ENCODE measurements around the gene LILRB4.
"Not testable (repeated sequence)": the region's sequence is repeated elsewhere in the genome, so short reads cannot be mapped to it uniquely, and the experiment has no call there.

DNA sequence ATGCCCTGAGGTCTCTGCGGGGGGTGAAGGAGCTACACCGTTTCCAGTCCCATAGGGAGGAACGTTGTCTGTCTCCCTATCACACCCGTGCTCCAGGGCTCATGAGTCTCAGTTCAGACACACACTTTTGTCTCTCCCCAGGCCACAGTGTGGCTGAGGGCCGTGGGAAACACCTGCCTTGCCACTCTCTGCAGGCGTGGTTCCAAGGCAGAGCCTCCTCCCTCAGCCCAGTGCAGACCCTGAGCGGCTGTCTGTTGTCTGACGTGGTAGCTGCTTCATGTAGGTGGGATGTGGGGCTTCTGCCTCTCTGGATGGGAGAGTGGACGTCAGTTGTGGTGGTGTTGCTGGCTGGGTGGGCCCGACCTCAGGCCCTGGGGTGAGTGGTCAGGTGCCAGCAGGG lies 38.6 kb upstream of the LILRB4 start:
- TF ChIP-seq, protein P1, sequence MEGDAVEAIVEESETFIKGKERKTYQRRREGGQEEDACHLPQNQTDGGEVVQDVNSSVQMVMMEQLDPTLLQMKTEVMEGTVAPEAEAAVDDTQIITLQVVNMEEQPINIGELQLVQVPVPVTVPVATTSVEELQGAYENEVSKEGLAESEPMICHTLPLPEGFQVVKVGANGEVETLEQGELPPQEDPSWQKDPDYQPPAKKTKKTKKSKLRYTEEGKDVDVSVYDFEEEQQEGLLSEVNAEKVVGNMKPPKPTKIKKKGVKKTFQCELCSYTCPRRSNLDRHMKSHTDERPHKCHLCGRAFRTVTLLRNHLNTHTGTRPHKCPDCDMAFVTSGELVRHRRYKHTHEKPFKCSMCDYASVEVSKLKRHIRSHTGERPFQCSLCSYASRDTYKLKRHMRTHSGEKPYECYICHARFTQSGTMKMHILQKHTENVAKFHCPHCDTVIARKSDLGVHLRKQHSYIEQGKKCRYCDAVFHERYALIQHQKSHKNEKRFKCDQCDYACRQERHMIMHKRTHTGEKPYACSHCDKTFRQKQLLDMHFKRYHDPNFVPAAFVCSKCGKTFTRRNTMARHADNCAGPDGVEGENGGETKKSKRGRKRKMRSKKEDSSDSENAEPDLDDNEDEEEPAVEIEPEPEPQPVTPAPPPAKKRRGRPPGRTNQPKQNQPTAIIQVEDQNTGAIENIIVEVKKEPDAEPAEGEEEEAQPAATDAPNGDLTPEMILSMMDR (IDR thresholded peaks at IDR 0.05; ENCODE audit: poor library complexity): not testable (repeated sequence)
- TF ChIP-seq EZH2 (IDR thresholded peaks at IDR 0.05; ENCODE audit: borderline replicate concordance): not testable (repeated sequence)

Measured in hepatocyte (in vitro differentiated cells).